EL (cell line): ENCODE data around the gene KIAA0753.

Experiments used
- DNase-seq: peaks from one replicate; pipeline ENCODE4 v3.0.0-alpha.2; 2016

Gene KIAA0753

DNA sequence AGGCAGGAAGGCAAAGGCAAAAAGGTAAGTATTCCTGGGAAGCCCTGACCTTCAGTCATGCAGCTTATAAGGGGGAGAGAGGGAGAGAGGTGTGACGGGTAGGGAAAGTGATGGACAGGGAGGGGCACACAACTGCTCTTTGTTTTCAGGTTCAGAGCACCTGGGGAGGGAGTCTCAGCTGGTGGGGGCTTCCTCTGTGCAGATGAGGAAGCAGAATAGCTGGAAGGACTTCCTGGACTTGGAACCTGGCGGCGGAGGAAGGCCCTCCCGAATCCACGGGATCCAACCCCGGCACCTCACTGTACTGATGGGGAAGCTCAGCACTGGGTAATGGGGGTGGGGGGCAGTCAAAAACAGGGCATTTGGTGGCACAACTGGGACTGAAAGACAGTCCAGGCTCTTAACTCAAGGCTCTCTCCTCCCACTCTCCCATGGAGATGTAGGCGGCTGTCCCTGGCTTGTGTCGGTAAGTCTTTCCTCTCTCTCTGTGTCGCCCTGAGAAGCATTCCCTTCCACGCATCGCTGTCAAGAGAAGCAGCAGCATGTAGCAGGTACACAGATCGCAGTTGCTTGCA lies 72.2 kb downstream of the KIAA0753 start:
- DNase-seq, result no peak

DNA sequence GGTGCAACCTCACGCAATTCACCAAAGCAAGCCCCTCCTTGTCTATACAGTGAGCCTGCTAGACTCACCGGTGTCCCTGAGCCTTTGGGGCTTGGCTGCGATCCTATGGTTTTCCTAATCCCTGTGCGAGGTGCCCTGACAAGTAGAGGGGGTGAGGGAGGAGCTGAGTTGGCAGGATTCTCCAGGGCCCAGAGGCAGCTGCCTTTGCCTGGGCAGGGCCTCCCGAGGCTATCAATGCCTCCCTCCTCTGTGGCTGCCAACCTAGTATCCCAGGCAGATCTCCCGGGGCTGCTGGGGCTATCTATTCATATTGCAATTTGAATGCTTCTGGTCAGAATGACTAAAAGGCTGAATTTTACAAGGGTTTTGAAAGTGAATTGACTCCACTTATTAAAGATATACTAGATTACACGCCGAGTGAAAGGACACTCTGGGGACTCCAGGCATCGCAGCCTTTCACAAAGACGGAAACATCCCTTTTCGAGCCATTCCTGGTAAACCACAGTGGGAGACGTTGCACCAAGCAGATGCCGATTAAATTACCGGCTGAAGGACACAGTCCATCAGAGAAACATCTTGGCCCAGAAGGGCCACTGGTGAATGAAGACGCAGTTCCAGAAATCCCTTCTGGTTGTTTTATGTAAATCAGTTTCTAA lies 72.9 kb downstream of the KIAA0753 start:
- DNase-seq, result no peak

DNA sequence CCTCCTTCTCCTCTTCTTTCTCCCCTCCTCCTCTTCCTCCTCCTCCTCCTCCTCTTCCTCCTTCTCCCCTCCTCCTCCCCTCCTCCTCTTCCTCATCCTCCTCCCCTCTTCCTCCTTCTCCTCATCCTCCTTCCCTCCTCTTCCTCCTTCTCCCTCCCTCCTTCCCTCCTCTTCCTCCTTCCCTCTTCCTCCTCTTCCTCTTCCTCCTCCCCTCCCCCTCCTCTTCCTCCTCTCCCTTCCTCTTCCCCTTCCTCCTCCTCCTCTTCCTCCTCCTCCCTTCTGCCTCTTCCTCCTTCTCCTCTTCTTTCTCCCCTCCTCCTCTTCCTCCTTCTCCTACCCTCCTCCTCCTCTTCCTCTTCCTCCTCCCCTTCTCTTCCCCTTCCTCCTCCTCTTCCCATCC lies 79.1 kb downstream of the KIAA0753 start:
- no peak for DNase-seq

DNA sequence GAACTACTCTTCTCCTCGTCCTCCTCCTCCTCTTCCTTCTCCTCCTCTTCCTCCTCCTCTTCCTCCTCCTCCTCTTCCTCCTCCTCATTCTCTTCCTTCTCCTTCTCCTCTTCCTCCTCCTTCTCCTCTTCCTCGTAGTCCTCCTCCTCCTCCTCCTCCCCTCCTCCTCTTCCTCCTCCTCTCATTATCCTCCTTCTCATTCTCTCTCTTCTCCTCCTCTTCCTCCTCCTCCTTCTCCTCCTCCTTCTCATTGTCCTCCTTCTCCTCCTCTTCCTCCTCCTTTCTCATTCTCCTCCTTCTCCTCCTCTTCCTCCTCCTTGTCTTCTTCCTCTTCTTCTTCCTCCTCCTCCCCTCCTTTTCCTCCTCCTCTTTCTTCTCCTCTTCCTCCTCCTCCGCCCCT lies 80.0 kb downstream of the KIAA0753 start:
- no peak for DNase-seq

DNA sequence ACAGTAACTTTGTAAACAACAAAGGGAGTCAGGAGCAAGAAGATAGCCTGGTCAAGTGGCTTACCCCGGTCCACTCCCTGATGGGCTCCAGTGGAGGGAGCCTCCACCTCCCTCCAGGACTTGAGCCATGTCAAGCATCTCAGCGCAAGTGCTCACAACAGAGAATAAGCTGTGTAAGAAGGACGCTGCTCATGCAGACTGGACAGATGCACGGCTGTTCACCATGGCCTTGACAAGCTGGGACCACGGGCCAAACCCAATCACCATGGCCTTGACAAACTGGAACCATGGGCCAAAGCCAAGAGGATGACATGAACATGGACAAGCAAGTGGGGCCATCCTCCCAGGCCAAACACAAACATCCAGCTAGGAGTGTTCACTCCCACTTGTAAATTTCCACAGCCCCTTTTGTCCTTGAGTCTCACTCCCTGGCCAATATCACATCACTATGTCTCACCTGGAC lies 80.7 kb downstream of the KIAA0753 start:
- DNase-seq, result no peak

DNA sequence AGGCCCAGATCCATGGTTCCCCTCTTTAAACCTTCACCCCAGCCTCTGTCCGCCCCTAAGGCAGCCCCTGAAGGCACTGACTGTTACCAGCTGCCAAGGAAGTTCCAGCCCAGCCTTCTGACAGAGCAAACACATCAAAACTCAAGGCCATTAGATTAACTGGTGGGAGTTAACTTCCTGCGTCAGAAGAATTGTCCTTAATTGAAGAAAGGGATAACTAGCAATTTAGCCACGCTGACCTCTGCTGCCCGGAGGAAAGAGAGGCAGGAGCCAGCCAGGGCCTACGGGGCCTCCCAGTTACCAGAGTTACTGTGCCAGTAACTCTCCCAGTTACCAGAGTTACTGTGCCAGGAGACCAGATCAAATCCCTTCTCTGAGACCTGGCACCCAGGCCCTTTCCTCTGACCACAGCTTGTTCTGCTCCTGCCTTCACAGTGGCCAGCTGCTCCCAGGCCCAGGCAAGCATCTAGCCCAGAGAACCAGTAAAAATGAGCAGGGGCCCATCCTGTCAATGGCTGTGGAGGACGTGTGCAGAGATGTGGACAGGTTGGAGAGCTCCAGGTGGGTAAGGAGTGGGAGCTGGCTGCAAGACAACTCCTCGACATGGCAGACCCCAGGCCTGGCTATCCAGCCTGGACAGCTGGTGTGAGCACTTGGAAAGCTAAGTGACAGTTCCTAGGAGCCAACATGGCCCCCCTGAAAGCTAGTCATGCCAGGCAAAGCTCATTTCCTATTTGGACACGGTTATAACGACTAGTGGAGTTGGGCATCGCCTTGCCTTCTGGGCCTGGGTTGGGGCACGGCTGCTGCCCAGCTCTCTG lies 81.4 kb downstream of the KIAA0753 start:
- DNase-seq, result no peak

DNA sequence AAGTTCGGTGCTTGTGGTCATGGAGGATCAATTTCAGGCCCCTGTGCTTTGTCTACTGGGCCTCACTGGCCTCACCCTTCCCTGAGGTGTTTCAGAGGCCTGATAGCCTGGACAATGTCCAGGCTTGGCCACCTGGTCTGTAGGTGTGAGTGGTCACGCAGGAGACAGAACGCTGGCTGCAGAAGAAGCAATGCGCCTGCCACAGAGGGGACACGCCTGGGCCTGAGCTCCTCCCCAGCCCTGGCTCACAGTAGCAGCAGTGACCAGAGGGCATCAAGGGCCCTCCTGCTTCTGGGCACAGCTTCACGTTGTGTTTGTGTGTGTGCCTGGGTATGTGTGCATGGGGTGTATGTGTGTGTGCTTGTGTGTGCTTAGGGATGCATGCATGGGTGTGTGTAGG lies 82.2 kb downstream of the KIAA0753 start:
- no peak for DNase-seq

DNA sequence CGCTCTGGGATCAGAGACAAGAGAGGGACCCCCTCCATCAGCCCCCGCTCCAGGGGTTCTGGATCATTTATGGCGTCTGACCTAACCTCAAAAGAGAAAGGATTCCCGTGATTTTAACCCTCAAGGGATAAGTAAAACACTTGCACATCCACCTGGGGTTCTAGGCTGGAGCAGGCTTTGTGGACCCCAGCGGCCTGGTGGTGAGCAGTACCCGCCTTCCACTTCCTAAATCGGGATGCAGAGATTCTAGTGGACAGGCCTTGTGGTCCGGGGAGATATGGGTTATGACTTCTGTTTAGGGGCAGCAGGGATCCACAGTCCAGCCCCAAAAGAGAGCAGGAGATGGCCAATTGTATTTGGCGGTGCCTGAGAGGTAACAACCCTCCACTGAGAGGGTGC lies 83.5 kb downstream of the KIAA0753 start:
- DNase-seq, result no peak

DNA sequence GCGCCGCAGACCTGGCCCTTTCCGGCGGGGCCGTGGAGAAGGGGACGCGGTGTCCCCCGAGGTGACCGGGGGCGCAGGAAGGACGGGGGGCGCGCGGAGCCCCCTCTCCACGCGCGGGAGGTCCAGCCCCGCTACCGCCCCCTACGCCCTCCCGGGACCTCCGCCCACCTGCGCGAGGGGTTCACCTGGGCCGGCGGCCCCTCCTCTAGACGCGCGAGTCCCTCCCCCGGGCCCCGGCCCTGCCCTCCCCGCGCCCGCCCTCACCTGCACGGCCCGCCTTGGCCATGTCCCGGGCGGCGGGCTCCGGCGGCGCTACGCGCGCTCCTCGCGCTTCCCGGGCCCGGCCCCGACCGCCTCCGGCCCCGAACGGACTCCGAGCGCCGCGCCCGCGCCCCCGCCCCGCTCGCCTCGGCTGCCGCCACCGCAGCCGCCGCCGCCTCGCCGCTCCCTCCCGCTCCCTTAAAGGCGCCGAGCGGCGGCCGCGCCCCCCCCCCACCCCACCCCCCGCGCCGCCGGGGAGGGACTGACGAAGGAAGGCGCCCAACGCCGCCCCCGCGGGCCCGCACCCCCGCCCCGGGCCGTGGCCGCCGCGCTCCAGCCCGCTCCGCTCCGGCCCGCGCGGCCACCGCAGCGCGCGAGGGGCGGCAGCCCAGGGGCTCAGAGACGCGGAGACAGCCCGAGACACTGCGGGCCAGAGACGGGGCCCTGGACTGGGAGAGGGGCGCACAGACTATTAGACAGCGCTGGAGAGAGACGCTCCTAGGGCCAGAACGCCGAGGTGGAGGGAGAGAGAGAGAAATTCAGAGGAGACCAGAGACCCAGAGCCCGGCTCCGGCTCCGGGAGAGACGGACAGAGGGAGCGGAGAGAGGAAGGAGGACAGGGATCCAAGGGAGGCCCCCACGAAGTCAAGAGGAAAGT lies 84.1 kb downstream of the KIAA0753 start, which contains the start of gene PITPNM3:
TSS of gene PITPNM3 (minus strand) at position 435 of the 919 bp plus-strand sequence. CDS start at position 286, 149 bp downstream.
- no peak for DNase-seq

DNA sequence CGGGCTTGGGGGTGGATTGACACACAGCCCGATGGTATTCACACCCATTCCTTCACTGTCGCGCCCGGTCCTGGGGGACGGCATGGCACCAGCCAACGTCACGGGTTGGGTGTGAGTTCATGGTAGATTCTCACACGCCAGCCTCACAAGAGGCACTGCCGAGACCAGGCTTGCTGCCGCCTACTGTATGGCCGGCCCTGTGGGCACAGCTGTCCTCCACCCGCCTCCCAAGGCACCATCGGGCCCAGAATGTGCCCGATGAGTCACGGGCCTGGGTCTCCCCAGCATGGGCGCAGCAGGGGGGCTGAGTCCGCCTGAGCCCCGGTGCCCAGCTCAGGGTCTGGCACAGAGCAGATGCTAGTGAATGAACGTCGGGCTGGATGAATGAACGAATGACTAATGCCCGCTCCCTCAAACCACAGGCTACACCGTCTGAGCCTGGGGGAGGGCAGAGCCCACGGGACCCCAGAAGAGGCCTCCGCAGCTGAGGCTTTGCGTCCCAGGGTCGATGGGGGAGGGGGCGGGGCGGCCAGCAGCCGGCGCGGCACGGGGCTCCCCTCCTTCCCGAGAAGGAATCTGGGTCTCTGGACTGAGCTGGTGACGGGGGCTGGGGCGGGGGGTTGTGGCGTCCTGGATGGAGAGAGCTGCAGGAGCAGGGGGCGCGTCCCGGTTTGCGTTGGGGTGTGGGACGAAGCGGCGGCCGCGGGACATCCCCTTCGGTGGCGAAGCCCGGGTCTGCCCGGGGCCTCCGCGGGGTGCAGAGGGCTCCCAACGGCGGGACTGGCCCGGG lies 85.0 kb downstream of the KIAA0753 start:
- peak; percentile 61 for DNase-seq

DNA sequence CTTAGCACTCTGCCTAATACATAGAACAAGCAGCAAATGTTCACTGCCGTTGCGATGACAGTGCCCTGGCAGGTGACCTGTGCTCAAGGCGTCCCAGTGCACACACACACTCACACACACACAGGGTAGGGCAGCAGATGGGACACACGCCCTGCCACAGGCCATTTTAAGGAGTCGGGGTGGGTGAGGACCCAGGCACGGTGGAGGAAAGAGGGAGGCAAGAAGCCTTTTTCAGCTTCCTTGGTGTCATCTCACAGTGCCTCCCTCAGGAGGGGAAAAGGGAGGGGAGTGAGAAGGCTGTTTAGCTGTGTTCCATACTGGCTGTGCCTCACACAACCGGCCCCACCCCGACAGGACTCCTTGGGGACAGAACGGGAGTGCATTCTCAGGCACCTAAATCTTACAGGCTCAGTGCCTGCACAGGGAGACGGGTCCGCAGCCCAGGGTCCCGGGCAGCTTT lies 85.6 kb downstream of the KIAA0753 start:
- no peak for DNase-seq

DNA sequence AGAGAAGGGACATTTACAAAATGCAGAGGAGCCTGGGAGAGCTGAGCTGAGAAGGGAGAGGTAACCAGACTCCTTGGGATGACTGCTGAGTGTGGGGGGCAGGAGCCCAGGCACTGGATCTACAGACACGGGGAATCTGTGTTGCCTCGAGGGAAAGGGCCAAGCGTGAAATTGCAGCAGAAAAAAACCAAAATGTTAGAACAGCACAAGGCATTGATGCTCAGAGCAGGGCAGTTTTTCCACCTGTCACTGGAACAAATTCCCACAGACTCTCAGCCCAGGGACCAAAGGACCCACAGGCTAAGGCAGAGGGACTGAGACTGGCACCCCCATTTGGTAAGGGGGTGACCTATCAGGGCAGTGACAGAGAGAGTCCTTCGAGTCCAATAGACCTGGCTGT lies 86.2 kb downstream of the KIAA0753 start:
- no peak for DNase-seq

DNA sequence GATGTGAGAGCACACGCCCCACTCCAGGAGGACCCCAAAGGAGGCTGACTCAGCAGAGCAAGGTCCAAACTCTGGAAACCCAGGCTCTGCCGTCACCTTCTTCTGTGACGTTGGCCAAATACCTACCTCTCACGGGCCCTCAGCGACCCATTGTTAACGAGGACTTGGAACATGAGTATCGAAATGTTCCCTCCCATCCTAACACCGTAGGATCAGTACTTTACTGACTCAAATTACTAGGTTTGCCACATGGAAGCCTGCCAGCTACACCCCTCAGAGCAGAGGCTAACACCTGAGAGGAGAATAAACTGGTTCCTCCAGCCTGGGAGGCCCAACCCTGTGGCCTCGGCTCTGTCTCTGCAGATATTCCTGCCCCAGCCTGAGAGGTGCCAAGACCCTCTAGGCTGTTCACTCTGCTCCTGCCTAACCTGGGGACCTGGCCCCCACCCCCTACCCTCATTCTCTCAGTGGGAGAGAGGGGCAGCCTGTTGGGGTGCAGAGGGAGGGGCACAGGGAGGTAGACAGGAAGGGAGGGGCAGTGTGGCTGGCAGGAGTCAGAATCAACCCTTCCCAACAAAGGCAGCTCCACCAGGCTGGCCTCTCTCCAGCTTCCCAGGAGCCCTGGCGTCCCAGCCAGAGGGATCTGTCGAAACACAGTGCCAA lies 88.5 kb downstream of the KIAA0753 start:
- DNase-seq, result no peak

DNA sequence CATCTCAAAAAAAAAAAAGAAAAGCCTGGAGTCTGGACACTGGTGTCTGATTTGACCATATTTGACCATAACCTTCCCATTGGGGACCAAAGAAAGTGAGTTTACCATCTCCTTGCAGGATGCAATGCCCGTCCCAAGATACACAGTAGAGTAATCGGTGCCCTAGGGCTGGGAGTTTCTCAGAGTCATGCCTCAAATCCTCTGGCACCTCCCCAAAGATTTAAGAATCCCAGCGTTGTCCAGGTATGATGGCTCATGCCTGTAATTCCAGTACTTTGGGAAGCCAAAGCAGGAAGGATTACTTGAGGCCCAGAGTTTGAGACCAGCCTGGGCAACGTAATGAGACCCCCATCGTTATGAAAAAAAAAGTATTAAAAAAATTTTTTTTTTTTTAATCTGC lies 89.2 kb downstream of the KIAA0753 start:
- DNase-seq, result no peak

DNA sequence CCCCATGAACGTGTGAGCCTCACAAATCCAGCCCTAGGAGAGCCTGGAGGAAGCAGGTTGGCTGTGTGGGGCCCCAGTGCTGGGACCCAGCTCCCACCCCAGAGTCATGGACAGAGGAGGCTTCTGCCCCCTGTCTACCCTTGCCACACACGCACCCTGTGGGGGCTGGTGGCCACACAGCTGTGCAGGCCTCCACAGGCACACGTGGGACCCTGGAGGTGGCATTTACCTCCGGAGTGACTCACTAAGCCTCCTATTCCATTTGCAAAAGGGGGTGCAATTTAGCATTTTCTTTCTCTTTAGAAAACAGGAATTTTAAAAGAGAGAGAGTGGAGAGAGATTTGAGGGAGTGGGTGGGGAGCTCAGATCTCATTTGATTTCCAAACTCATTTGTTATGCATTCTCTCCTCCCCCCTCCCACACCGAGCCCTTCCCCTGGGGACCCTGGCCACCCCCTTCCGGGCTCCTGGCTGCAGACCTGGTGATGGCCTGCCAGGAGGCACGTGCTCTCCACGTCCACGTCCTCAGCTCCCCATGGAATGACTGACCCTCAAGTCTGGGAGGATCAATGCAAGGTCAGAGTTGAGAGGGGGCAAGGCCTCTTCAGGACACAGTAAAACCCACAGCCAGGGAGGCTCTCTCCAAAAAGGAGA lies 91.0 kb downstream of the KIAA0753 start:
- no peak for DNase-seq

DNA sequence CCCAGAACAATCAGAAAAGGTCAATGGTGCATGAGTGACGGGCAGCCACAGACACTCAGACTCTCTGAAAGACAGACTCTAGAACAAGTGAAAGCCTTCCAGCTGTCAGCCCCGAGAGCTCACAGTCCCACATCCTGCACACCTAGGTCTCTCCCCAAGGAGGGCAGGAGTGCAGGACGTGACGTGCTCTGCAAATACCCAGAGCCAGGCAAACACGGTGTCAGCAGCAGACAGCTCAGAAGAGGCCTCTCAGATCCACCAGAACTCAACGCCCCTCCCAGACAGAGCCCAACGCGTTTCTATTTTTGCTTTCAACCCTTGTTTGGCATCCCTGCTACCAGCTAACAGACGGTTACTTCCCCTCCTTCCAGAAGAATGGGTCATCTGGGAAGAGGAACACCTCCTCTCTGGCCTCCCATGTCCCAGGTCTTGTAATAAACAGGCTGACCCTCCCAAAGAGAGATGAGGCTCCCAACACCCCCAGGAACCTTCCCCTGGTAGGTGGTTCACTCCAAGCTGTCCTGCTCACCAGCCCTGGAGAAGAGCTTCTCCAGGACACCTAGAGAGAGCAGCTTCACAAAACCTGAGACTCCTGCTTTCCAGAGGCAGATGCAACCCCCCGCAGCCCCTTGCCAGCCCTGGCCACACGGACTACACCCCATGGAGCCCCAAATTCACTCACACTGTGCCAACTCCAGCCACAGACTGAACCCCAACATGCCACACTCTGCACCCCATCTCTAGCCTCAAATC lies 91.8 kb downstream of the KIAA0753 start:
- no peak for DNase-seq

DNA sequence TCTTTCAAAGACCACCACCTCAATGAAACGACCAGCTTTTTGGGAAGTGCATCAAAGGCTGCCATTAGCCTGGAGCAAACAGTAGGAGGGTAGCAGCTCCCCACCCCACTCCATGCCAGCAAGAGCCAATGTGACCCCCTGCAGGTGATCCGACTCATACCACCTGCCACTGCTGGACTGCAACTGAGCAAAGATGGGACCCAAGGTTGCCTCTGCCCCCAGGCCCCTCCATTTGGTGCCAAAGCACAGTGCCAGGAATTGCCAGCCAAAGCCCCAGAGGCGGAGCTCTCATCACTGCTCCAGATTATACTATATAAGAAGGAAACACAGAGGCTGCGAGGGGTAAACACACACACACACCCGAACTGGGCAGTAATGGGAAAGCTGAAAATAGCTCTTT lies 92.5 kb downstream of the KIAA0753 start:
- no peak for DNase-seq

DNA sequence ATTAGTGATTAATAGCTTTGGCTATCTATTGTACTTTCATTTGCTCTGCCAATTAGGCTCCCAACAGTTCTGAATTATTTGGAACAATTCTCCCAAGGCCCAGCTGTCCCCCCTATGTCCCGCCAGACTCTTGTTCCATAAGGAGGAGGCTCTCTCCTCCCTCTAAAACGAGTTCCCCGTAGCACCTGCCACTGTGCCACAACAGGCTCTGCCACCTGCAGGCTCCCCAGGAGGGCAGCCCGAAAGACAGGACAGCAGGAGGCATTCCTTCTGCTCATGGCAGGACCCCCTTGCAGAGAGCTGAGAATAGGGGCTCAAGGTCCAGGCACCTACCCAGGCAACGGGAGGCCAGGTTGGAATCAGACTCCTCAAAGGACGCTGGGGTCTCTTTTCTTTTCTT lies 93.2 kb downstream of the KIAA0753 start:
- DNase-seq, result no peak

DNA sequence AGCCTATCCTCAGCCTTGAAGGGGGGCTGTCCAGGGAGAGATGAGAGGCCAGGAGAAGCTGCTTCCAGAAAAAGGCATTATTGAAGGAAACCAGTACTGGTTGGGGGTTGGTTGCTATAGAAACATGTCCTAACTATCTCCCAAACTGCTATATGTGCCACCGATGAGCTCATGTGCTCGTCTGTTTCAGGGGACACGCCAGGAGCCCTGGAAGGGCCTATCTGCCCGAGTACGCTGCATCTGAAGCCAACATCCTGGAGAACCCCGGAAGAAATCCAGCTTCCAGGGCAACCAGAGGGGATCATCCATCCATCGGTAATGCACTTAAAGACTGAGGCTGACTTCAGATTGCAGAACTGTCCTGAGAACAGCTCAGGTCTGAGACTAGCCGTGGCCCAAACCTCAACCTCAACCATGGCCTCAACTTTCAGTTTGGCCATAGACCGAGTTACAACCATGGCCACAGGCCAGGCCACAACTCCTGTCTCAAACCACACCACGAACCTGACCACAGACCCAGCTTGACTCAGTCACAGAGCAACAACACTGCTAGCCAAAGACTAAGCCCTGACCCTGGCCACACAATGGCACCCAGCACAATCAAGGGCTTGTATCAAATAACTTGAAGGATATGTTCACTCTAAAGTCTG lies 94.3 kb downstream of the KIAA0753 start:
- DNase-seq, result peak; percentile 23
